C4-2B (cell line): ENCODE results near the gene PTAFR.

Source experiments
- ZFX ChIP-seq: fragments of 450-650 bp; IDR thresholded peaks from 2 replicates; pipeline ENCODE4 v1.6.1; 2017
- TF ChIP-seq, protein P1 (sequence below): fragments of 450-650 bp; conservative IDR thresholded peaks from 2 replicates; pipeline ENCODE4 v1.5.1; 2017; ENCODE audit warnings: mild to moderate bottlenecking

GRCh38 chr1:28113242-28113572 lies 63.3 kb downstream of the PTAFR start:
- TF ChIP-seq, protein P1, sequence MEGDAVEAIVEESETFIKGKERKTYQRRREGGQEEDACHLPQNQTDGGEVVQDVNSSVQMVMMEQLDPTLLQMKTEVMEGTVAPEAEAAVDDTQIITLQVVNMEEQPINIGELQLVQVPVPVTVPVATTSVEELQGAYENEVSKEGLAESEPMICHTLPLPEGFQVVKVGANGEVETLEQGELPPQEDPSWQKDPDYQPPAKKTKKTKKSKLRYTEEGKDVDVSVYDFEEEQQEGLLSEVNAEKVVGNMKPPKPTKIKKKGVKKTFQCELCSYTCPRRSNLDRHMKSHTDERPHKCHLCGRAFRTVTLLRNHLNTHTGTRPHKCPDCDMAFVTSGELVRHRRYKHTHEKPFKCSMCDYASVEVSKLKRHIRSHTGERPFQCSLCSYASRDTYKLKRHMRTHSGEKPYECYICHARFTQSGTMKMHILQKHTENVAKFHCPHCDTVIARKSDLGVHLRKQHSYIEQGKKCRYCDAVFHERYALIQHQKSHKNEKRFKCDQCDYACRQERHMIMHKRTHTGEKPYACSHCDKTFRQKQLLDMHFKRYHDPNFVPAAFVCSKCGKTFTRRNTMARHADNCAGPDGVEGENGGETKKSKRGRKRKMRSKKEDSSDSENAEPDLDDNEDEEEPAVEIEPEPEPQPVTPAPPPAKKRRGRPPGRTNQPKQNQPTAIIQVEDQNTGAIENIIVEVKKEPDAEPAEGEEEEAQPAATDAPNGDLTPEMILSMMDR, result no peak
- TF ChIP-seq ZFX, result no peak
